GM18499 (cell line): ENCODE data around the gene KRTAP10-1.
"Not testable (repeated sequence)": the region's sequence is repeated elsewhere in the genome, so short reads cannot be mapped to it uniquely, and the experiment has no call there.

Source experiments
- ATAC-seq: cut with Tn5 transposase; IDR thresholded peaks from one replicate; pipeline ENCODE4 v1.9.1; 2021; ENCODE audit warnings: moderate number of reproducible peaks; ENCODE audit not compliant: insufficient read depth, unreplicated experiment

The KRTAP10-1 gene

GRCh38 chr21:44539991-44540666 lies at the start of gene KRTAP10-1:
KRTAP10-1 (minus strand) TSS chr21:44540195; CDS start chr21:44540150, 45 bp downstream.
- no peak for ATAC-seq

DNA sequence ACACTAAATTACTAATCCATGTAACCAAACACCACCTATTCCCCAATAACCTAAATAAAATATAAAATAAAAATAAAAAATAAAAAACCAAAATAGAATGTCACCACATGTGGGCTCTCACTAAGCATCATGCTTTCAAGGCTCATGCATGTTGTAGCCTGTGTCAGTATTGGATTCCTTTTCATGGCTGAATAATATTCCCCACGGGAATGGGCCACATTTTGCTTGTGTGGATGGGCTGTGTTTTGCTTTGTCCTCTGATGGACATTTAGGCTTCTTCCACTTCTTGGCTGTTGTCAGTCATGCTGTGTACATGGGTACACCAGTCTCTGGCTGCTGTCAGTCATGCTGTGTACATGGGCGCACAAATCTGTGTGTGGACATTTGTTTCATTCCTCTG lies 49.1 kb upstream of the KRTAP10-1 start:
- ATAC-seq = no peak

- no peak for ATAC-seq
Measured at GRCh38 chr21:44585892-44586291, 45.9 kb upstream of the KRTAP10-1 start.

DNA sequence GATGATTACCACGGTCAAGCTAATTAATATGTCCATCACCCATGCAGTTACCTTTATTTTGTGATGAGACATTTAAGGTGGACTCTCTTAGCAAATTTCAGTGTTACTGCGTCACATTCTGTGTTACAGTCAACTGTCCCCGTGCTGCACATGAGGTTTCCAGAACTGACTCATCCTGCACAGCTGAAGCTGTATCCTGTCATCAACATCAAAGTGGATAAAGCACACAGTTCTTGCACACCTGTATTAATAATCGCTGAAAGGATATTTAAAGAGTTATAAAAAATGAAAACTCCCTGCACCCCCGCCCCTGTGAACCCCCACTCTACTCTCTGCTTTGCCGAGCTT lies 43.8 kb upstream of the KRTAP10-1 start:
- ATAC-seq = no peak

DNA sequence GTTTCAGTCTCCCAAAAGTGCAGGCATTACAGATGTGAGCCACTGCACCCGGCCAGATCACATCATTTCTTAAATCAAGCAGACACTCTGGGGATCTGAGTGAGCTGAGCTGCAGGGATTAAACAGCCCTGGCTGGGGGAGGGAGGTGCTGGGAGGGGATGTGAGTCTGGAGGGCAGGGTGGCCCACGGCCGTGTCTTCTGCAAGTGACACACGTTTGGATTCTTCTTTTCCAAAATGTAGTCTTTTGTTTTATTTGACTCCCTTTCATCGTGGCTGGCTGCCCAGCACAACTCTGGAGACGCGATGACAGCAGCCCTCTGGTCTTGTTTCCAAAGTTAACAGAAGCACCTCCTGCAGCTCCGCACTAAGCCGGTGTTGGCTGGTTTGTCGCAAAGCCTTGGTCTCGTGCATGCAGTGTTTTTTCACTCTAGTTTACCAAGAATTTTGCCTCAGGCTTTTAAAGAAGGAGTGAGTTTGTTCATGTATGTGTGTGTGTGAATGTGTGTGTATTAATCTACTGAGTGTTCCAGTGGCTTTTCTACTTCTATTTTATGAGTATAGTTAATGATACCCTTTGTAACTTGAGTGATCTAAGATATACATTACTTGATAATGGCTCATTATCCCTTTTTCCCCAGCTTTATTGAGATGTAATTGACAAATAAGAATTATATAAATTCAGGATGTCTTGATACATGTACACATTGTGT lies 43.2 kb upstream of the KRTAP10-1 start:
- ATAC-seq = no peak

DNA sequence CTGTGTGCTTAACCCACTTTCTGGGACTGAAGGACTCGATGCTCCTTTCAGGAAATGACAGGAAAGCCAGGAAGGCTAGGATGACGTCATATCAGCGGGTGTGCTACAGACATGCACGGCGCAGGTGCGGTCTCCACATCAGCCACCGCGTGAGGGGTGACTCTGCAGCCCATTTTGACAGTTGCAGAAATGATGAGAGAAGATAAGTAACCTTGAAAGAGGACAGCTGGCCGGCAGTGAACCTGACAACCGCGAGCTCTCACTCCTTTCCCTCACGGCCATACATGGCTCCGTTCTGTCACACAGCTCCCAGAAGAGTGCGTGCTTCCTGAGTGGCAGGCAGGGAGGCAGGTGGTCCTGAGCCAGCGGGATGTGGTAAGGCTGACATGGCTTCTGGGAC lies 42.1 kb upstream of the KRTAP10-1 start:
- ATAC-seq = no peak

- no peak for ATAC-seq
Measured at GRCh38 chr21:44581158-44581557, 41.2 kb upstream of the KRTAP10-1 start.

DNA sequence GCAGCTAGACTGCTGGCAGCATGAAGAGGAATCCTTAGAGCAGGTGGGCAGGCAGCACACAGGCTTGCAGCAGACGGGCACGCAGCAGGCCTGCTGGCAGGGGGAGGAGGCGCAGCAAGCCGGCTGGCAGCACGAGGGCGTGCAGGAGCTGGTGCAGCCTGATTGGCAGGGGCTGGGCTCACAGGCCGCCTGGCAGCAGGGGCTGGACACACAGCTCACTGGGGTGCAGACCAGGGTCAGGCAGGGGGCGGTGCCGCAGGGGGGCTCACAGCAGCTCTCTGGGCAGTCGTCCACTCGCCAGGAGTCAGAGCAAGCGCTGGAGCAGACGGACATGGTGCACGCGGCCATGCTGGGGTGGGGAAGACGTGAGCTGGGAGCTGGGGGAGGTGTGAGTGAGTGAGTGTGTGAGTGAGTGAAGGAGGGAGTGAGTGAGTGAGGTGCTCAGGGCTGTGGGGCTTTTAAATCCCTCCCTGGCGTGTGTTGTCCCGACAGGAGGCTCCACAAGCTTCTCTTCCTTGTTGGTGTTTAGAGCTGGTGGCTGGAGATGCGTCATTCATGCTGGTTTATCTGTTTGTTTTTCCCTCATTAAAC lies 40.3 kb upstream of the KRTAP10-1 start, which contains the start of gene KRTAP10-5:
Gene KRTAP10-5, minus strand, starts transcription at position 374 of the 591 bp plus-strand sequence. Its CDS starts 26 bp downstream, at position 348.
- not testable (repeated sequence) for ATAC-seq

DNA sequence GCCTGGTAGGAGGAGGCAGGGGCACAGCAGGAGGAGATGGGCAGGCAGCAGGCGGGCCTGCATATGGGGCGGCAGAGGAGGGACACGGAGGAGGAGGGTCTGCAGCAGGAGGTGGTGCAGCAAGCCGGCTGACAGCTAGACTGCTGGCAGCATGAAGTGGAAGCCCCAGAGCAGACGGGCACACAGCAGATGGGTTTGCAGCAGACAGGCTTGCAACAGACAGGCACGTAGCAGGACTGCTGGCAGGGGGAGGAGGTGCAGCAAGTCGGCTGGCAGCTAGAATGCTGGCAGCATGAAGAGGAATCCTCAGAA lies 39.8 kb upstream of the KRTAP10-1 start:
- no peak for ATAC-seq

DNA sequence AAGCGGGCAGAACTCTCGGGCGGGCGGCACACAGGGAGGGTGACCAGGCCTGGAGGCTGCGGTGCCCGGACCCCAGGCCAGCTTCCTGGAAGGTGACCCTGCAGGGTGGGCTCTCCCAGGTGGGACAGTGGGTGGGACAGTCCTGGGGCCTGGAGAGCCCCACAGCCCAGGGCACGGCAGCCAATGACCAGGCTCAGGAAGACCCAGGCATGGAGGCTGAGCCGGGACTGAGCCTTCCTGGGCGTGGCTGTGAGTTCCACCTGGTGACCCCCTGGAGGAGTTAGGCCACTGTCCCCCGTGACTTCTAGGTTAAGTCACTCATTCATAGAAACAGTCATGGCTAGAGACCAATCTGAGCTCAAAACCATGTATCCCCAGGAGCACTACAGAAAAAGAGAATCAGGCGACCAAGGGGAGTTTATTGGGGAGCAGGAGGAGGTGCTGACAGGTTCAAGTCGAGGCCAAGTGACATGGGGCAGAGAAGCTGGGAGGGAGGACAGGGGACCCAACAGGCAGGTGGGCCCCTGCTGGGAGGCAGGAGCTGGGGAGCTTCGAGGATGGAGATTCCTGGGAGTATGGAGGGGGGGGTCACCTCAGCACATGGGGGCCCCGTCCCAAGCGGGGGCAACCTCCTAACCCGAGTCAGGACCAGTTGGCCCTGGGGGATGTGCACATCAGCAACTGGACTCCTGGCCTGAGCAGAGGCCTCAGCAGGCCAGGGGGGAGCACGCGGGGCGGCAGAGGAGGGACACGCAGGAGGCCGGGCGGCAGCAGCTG lies 39.2 kb upstream of the KRTAP10-1 start:
- no peak for ATAC-seq

DNA sequence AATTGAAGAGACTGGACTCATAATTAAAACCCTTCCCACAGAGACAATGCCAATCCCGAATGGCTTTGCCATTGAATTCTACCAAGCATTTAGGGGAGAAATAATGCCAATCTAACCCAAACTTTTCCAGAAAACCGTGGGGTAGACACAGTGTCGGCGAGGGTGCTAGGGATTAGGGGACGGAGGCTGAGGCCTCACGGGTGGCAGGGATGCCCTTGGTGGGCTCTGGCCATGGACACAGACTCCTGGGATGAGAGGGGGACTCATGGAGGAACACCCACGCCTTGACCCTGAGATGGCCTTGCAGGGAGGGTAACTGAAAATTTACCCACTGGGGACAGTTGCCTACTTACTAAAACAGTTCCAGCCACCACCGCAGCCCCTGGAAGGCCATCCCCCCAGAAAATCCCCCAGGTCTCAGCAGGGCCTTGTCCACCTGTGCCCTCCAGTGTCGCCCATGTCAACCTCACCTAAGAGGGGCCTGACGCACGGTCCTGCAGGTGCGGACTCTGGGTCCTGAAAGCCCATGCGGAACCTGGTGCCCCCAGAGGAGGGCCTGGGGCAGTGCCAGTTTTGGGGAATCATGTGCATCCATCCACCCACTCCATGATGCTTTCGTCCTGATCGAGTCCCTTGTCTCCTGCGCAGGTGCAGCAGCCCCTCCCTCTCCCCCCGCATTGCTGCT lies 38.5 kb upstream of the KRTAP10-1 start:
- ATAC-seq = no peak

DNA sequence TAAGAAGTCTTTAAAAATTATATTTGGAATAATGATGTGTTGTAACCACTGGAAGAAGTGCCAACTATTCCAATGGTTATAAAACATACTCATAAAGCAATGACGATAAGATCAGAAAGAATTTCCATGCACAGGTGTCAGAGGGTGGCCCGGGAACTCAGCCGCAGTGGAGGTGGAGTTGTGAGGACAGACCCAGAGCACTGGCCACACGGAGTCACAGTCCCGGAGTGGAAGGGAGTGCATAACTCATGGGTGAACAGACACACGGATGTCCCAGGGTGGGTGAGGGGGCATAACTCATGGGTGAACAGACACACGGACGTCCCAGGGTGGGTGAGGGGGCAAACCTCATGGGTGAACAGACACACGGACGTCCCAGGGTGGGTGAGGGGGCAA lies 36.0 kb upstream of the KRTAP10-1 start:
- no peak for ATAC-seq

DNA sequence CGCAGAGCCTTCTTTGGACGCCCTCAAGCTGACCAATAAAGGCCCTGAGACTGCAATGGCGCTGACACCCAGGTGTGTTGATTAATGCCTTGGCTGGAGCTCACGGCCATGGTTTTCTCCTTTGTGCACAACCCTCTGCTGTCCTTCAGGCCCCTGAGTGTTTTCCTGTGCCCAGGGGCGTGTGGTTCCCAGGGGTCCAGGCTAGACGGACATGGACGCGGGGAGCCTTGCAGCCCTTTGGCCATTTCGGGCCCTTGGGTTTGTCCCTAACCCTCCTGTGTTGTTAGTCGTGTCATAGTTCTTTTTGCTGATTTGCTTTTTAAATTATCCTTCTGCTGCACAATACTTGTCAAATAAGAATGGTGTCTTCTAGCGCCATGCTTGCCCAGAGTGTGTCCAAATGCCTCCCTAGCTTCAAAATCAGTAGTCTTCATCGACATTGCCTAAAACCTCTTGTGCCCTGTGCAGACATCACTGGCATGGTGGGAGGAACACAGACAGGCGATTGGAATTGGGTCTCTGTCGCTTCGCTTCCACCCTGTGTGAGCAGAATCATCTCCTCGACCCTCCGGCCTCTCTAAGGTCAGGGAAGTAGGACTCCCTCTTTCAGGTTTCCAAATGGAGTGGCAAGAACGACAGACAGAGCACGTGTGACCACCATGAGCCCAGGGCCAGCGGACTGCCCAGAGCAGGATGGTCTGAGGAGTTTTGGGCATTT lies 35.5 kb upstream of the KRTAP10-1 start:
- ATAC-seq = no peak

- no peak for ATAC-seq
Measured at GRCh38 chr21:44574457-44575306, 34.7 kb upstream of the KRTAP10-1 start.

DNA sequence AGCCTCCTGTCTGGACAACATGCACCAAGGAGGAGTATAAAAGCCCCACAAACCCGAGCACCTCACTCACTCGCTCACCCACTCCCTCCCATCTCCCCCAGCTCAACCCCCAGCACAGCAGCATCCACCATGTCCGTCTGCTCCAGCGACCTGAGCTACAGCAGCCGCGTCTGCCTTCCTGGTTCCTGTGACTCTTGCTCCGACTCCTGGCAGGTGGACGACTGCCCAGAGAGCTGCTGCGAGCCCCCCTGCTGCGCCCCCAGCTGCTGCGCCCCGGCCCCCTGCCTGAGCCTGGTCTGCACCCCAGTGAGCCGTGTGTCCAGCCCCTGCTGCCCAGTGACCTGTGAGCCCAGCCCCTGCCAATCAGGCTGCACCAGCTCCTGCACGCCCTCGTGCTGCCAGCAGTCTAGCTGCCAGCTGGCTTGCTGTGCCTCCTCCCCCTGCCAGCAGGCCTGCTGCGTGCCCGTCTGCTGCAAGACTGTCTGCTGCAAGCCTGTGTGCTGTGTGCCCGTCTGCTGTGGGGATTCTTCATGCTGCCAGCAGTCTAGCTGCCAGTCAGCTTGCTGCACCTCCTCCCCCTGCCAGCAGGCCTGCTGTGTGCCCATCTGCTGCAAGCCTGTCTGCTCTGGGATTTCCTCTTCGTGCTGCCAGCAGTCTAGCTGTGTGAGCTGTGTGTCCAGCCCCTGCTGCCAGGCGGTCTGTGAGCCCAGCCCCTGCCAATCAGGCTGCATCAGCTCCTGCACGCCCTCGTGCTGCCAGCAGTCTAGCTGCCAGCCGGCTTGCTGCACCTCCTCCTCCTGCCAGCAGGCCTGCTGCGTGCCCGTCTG lies 33.8 kb upstream of the KRTAP10-1 start, which contains the start of gene KRTAP10-4:
Gene KRTAP10-4, plus strand, starts transcription at position 100 of the 827 bp plus-strand sequence. Its CDS starts 30 bp downstream, at position 130.
- ATAC-seq = not testable (repeated sequence)

DNA sequence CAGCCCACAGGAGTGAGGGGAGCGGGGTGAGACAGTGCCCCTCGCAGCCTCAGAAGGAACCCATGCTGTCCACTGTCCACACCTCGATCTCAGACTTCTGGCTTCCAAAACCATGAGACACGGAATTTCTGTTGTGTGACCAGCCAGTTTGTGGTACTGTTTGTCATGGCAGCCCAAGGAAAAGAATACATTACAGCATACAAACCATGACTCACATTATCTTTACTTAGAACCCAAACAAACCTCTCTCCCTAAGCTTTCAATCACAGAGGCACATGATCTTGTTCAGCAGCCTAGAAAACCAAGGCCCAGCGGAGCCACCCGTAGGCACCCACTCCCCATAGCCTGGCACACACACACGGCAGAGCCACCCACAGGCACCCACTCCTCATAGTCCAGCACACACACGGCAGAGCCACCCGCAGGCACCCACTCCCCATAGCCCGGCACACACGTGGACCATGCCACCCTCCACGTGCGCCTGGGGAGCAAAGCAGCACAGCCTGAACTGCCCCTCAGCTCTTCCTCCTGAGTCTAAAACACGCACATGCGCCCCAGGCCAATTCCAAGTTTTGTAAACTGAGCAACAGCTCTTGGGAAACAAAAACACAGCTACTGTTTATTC lies 33.1 kb upstream of the KRTAP10-1 start:
- no peak for ATAC-seq
